Prostate gland (tissue), 2 donors: Measurements from ENCODE around the gene CCND1. TPM values are rescaled to one million over a fixed set of nuclear protein-coding genes. Genes with fewer than 3 reads are reported as not detected.

Source experiments
- DNase-seq: peaks from one replicate; pipeline ENCODE4 v3.0.0-alpha.2; 2019; ENCODE audit warnings: low spot score
- H3K27ac ChIP-seq, 2 donors: fragments of 200-600 bp; sonication (generic); 2 replicates each; pipeline ENCODE4 v1.5.1; 2017 to 2019
- H3K27me3 ChIP-seq: fragments of 200-600 bp; sonication (generic); replicated peaks from 2 replicates; pipeline ENCODE4 v1.5.1; 2019; ENCODE audit not compliant: insufficient read depth
- H3K36me3 ChIP-seq, 2 donors: fragments of 200-600 bp; sonication (generic); 1 replicate in 1 of 2; 2 replicates in 1 of 2; pipeline versions ENCODE4 v1.5.1 to v1.8.1; 2017 to 2019
- H3K4me1 ChIP-seq: fragments of 200-600 bp; sonication (generic); replicated peaks from 2 replicates; pipeline ENCODE4 v1.5.1; 2019
- H3K4me3 ChIP-seq, 2 donors: fragments of 200-600 bp; sonication (generic); 2 replicates each; pipeline ENCODE4 v1.5.1; 2017 to 2019
- H3K9me3 ChIP-seq: fragments of 200-600 bp; sonication (generic); 2 replicates; pipeline ENCODE4 v1.5.1; 2017
- CTCF ChIP-seq, 4 experiments: fragments of 200-600 bp in 2 of 4; fragments of 450-650 bp in 2 of 4; sonication (generic) in 2 of 4; IDR thresholded peaks; 1 replicate in 3 of 4; 2 replicates in 1 of 4; pipeline ENCODE4 v1.5.1; 2016 to 2019; ENCODE audit warnings: antibody characterized with exemption in 4 of 4, mild to moderate bottlenecking in 2 of 4, moderate library complexity in 2 of 4
- POLR2A ChIP-seq: fragments of 450-650 bp; IDR thresholded peaks from one replicate; pipeline ENCODE4 v1.6.1; 2016; ENCODE audit warnings: antibody characterized with exemption, mild to moderate bottlenecking
- POLR2AphosphoS5 ChIP-seq: sonication (generic); formaldehyde crosslinking; IDR thresholded peaks from one replicate; pipeline ENCODE4 v1.6.1; 2017; ENCODE audit warnings: antibody characterized with exemption
- WGBS: methylation state at CpG from one replicate; pipeline ENCODE4 v1.1.5; 2018; 5-methylcytosine and 5-hydroxymethylcytosine counted together
- intact Hi-C: fragments of 100-400 bp; cut with DNase I; formaldehyde crosslinking; loops from one replicate; pipeline ENCODE4 v1.14.2; 2022
- total RNA-seq, 2 donors: library from RNA; depleted of rRNA; stranded (reverse); fragments of >200 nt; gene quantifications; one replicate each; pipeline ENCODE4 v1.1.0, GENCODE V29; 2016

Gene CCND1
- total RNA-seq, 2 donors from 2014 or later, result 69.2 to 188 TPM

GRCh38 chr11:69624293-69624692 is 16.7 kb upstream of the CCND1 start:
- Histone ChIP-seq H3K27ac (no peak overlapping the region), H3K27me3 (no peaks in the 10 kb centered on the region), H3K36me3 (no peaks in the 10 kb centered on the region), H3K9me3 (no peaks in the 10 kb centered on the region), H3K4me3 (no peak overlapping the region), H3K4me1 (no peaks in the 10 kb centered on the region)
- no peak for TF ChIP-seq POLR2A
- no peak for TF ChIP-seq POLR2AphosphoS5
- no peak for TF ChIP-seq CTCF (IDR thresholded peaks at IDR 0.05)
- intact Hi-C loops, result no loop called here
- DNase-seq, result no peak
- WGBS, result 100% methylated on average over 1 of the region's 1 CpG

- 61% methylated on average over 10 of the region's 10 CpGs for WGBS
- Histone ChIP-seq H3K4me3 (no peak overlapping the region), H3K36me3 (no peaks in the 10 kb centered on the region), H3K9me3 (no peaks in the 10 kb centered on the region), H3K27me3 (no peaks in the 10 kb centered on the region), H3K27ac (no peak overlapping the region), H3K4me1 (no peaks in the 10 kb centered on the region)
- TF ChIP-seq CTCF (IDR thresholded peaks at IDR 0.05), result no peak
- TF ChIP-seq POLR2A, result no peak
- no peak for TF ChIP-seq POLR2AphosphoS5
- DNase-seq, result no peak
- intact Hi-C loops, result no loop called here
Measured at GRCh38 chr11:69625476-69625875, 15.5 kb upstream of the CCND1 start.

GRCh38 chr11:69627551-69627950 is 13.4 kb upstream of the CCND1 start:
- WGBS, result 78% methylated on average over 14 of the region's 14 CpGs
- Histone ChIP-seq H3K27me3 (no peaks in the 10 kb centered on the region), H3K36me3 (no peaks in the 10 kb centered on the region), H3K4me1 (no peaks in the 10 kb centered on the region), H3K27ac (no peak overlapping the region), H3K4me3 (no peak overlapping the region), H3K9me3 (no peaks in the 10 kb centered on the region)
- TF ChIP-seq POLR2AphosphoS5, result no peak
- no peak for TF ChIP-seq POLR2A
- no peak for TF ChIP-seq CTCF (IDR thresholded peaks at IDR 0.05)
- DNase-seq, result no peak
- intact Hi-C loops, result no loop called here

- Histone ChIP-seq H3K4me1 (no peaks in the 10 kb centered on the region), H3K27me3 (no peaks in the 10 kb centered on the region), H3K27ac (no peak overlapping the region), H3K9me3 (no peaks in the 10 kb centered on the region), H3K36me3 (no peaks in the 10 kb centered on the region), H3K4me3 (no peak overlapping the region)
- TF ChIP-seq POLR2A (no peak), CTCF (IDR thresholded peaks at IDR 0.05) (no peak), POLR2AphosphoS5 (no peak)
- intact Hi-C loops, result loop anchor here (10.0 kb wide), 2 partner anchors 135 to 185 kb away; no protein-coding TSS in a partner anchor
- no peak for DNase-seq
- 93% methylated on average over 2 of the region's 2 CpGs for WGBS
Measured at GRCh38 chr11:69630017-69630416, 10.9 kb upstream of the CCND1 start.

- TF ChIP-seq POLR2A (no peak), CTCF (IDR thresholded peaks at IDR 0.05) (no peak), POLR2AphosphoS5 (no peak)
- intact Hi-C loops, result loop anchor here (10.0 kb wide), 2 partner anchors 136 to 186 kb away; no protein-coding TSS in a partner anchor
- no peaks in the 10 kb centered on the region for H3K9me3 ChIP-seq
- H3K4me1 ChIP-seq, result no peaks in the 10 kb centered on the region
- no peaks in the 10 kb centered on the region for H3K27me3 ChIP-seq
- no peak for DNase-seq
- no peak overlapping the region for H3K4me3 ChIP-seq
- WGBS, result 95% methylated on average over 8 of the region's 8 CpGs
- no peak overlapping the region for H3K27ac ChIP-seq
- no peaks in the 10 kb centered on the region for H3K36me3 ChIP-seq
Measured at GRCh38 chr11:69630424-69630823, 10.5 kb upstream of the CCND1 start.
